Measurements from ENCODE around the gene GDPD4.

- TF ChIP-seq HDGF (IDR thresholded peaks at IDR 0.05; ENCODE audit: borderline replicate concordance) = no peak
- no peak for TF ChIP-seq FOXM1 (IDR thresholded peaks at IDR 0.05; ENCODE audit: borderline replicate concordance)
- no peak for TF ChIP-seq FOXK2 (IDR thresholded peaks at IDR 0.05)
- no peak for TF ChIP-seq ARNT (IDR thresholded peaks at IDR 0.05)
- no peak for TF ChIP-seq SUZ12 (IDR thresholded peaks at IDR 0.05)
These were observed 34.7 kb downstream of the GDPD4 start for GRCh38 chr11:77266766-77267165.
